Endothelial cell of umbilical vein (primary cell): Measurements from ENCODE around the gene SPPL2C. TPM values are rescaled to one million over a fixed set of nuclear protein-coding genes. Genes with fewer than 3 reads are reported as not detected.

Experiments
- BruUV-seq: library from RNA; stranded (reverse); fragments of 400-500 nt; replicated peaks from 2 replicates; lab custom pipeline; 2021; lab: Mats Ljungman, UMichigan
- CTCF ChIA-PET: fragments of 300-600, 350-600 bp; sonication (Branson Sonifier 250); formaldehyde crosslinking; loops from one replicate; lab custom pipeline; 2021; ENCODE audit warnings: antibody characterized with exemption, inconsistent platforms; lab: Charles Lee
- POLR2A ChIA-PET: fragments of 300-600, 350-600 bp; sonication (Branson Sonifier 250); formaldehyde crosslinking; loops from one replicate; lab custom pipeline; 2021; ENCODE audit warnings: antibody characterized with exemption, inconsistent platforms; lab: Charles Lee
- DNase-seq: peaks from one replicate; pipeline ENCODE4 v3.0.0-alpha.2; 2011; ENCODE audit warnings: low read depth, low spot score
- FAIRE-seq: peaks from 2 replicates; lab custom pipeline; 2011; peaks lifted over from hg19 to GRCh38; lab: Jason Lieb, UNC
- H2AFZ ChIP-seq: 2 replicates; pipeline ENCODE4 v1.6.0; 2012; ENCODE audit warnings: low read depth, low read length, control low read depth, inconsistent platforms
- H3K27ac ChIP-seq: 2 replicates; pipeline ENCODE4 v1.5.1; 2011; ENCODE audit warnings: low read depth, mild to moderate bottlenecking, control low read depth, low read length, moderate library complexity; ENCODE audit not compliant: insufficient read depth
- H3K27me3 ChIP-seq, 2 experiments: 2 replicates each; pipeline versions ENCODE4 v1.6.0 to v1.6.1; 2011; ENCODE audit warnings: low read length in 2 of 2, mixed read lengths in 1 of 2; ENCODE audit not compliant: control insufficient read depth in 2 of 2, insufficient read depth in 2 of 2
- H3K36me3 ChIP-seq, 2 experiments: 2 replicates in 1 of 2; 3 replicates in 1 of 2; pipeline ENCODE4 v1.5.1; 2011; ENCODE audit warnings: low read length in 2 of 2, mild to moderate bottlenecking in 1 of 2, moderate library complexity in 1 of 2; ENCODE audit not compliant: control insufficient read depth in 2 of 2, insufficient read depth in 2 of 2; ENCODE audit errors: extremely low read depth in 1 of 2
- H3K4me1 ChIP-seq: 3 replicates; pipeline ENCODE4 v1.5.1; 2011; ENCODE audit warnings: mild to moderate bottlenecking, low read length; ENCODE audit not compliant: control insufficient read depth, insufficient read depth; ENCODE audit errors: extremely low read depth
- H3K4me2 ChIP-seq: 2 replicates; pipeline ENCODE4 v1.6.1; 2011; ENCODE audit warnings: low read length, control low read depth, mixed read lengths; ENCODE audit not compliant: insufficient read depth
- H3K4me3 ChIP-seq, 3 experiments: fragments of 200-600 bp in 1 of 3; sonication (generic), shearing (Covaris generic) in 1 of 3; replicated peaks in 1 of 3; 2 replicates each; pipeline ENCODE4 v1.5.1; 2011 to 2016; ENCODE audit warnings: control low read depth in 3 of 3, low read length in 3 of 3, mild to moderate bottlenecking in 2 of 3, inconsistent platforms in 1 of 3, low read depth in 1 of 3, moderate library complexity in 1 of 3; ENCODE audit not compliant: insufficient read depth in 1 of 3
- H3K79me2 ChIP-seq: 2 replicates; pipeline ENCODE4 v1.6.0; 2012; ENCODE audit warnings: low read length, inconsistent platforms; ENCODE audit not compliant: control insufficient read depth, insufficient read depth
- H3K9ac ChIP-seq: replicated peaks from 2 replicates; pipeline ENCODE3; 2011; ENCODE audit warnings: low read length, control low read depth; ENCODE audit not compliant: insufficient read depth; ENCODE audit errors: extremely low read depth
- H3K9me1 ChIP-seq: replicated peaks from 3 replicates; pipeline ENCODE4 v1.6.0; 2011; ENCODE audit warnings: mild to moderate bottlenecking, low read length; ENCODE audit not compliant: control insufficient read depth, insufficient read depth; ENCODE audit errors: extremely low read depth
- H3K9me3 ChIP-seq: replicated peaks from 2 replicates; pipeline ENCODE4 v1.5.1; 2012; ENCODE audit warnings: low read length, inconsistent platforms; ENCODE audit not compliant: control insufficient read depth, insufficient read depth
- H4K20me1 ChIP-seq: replicated peaks from 2 replicates; pipeline ENCODE3; 2011; ENCODE audit warnings: mild to moderate bottlenecking, low read length; ENCODE audit not compliant: control insufficient read depth, insufficient read depth; ENCODE audit errors: extremely low read depth
- EZH2 ChIP-seq: IDR thresholded peaks from 2 replicates; pipeline ENCODE4 v1.6.1; 2012; ENCODE audit warnings: borderline replicate concordance, low read depth, mild to moderate bottlenecking, moderate library complexity, low read length, inconsistent platforms; ENCODE audit not compliant: severe bottlenecking
- FOS ChIP-seq: IDR thresholded peaks from 2 replicates; pipeline ENCODE4 v1.6.1; 2011; ENCODE audit warnings: mild to moderate bottlenecking, low read length, moderate library complexity, borderline replicate concordance; ENCODE audit not compliant: insufficient read depth
- GATA2 ChIP-seq: IDR thresholded peaks from 2 replicates; pipeline ENCODE4 v1.7.0; 2011; ENCODE audit warnings: low read depth, mild to moderate bottlenecking, moderate library complexity, mixed read lengths, low read length; ENCODE audit not compliant: insufficient read length, insufficient read depth
- JUN ChIP-seq: IDR thresholded peaks from 2 replicates; pipeline ENCODE4 v1.6.1; 2011; ENCODE audit warnings: borderline replicate concordance, low read depth; ENCODE audit not compliant: insufficient read length, insufficient read depth
- MYC ChIP-seq: IDR thresholded peaks from one replicate; pipeline ENCODE4 v1.6.1; 2011; ENCODE audit warnings: mild to moderate bottlenecking, low read depth, low read length
- POLR2A ChIP-seq: IDR thresholded peaks from 2 replicates; pipeline ENCODE4 v1.6.1; 2012; ENCODE audit warnings: low read depth, mild to moderate bottlenecking, control low read depth, low read length
- POLR2AphosphoS5 ChIP-seq: IDR thresholded peaks from 2 replicates; pipeline ENCODE4 v1.6.1; 2012; ENCODE audit warnings: low read depth, mild to moderate bottlenecking, control low read depth, low read length, moderate library complexity; ENCODE audit not compliant: insufficient read depth
- dilution Hi-C: fragments of 300-500 bp; cut with MboI; formaldehyde crosslinking; loops from one replicate; pipeline ENCODE4 v1.15.0; 2019; ENCODE audit warnings: low sequenced_read_pairs; ENCODE audit not compliant: extremely low pct_ligation_motif_present
- intact Hi-C: fragments of 100-400 bp; cut with micrococcal nuclease; formaldehyde crosslinking; loops from one replicate; pipeline ENCODE4 v1.10.0; 2022
- polyA plus RNA-seq, 4 experiments: library from polyadenylated mRNA; depleted of rRNA in 3 of 4; stranded (reverse) in 3 of 4; unstranded in 1 of 4; fragments of >200 nt; gene quantifications; 2 replicates each; pipeline versions ENCODE4 v1.2.1 to v1.2.3, GENCODE V29; 2011 to 2012; ENCODE audit warnings: missing spikeins in 1 of 4
- total RNA-seq: library from RNA; stranded (reverse); gene quantifications from 2 replicates; pipeline ENCODE4 v1.2.3, GENCODE V29; 2021
- TF ChIP-seq, protein P1 (sequence below), 2 donors: IDR thresholded peaks; 1 replicate in 1 of 2; 2 replicates in 1 of 2; pipeline ENCODE4 v1.5.1; 2011; ENCODE audit warnings: low read length in 2 of 2, mild to moderate bottlenecking in 2 of 2, moderate library complexity in 2 of 2, control low read depth in 1 of 2, inconsistent platforms in 1 of 2, low read depth in 1 of 2; ENCODE audit not compliant: insufficient read depth in 1 of 2; ENCODE audit errors: extremely low read depth in 1 of 2
- TF ChIP-seq, protein P2 (sequence below): IDR thresholded peaks from 2 replicates; pipeline ENCODE4 v1.6.1; 2011; ENCODE audit not compliant: insufficient read depth, insufficient read length

Gene SPPL2C
- total and polyA plus RNA-seq, 2 donors (not counting 3 experiments of a cell fraction or from before 2014, with no cell fraction given), result not detected

DNA sequence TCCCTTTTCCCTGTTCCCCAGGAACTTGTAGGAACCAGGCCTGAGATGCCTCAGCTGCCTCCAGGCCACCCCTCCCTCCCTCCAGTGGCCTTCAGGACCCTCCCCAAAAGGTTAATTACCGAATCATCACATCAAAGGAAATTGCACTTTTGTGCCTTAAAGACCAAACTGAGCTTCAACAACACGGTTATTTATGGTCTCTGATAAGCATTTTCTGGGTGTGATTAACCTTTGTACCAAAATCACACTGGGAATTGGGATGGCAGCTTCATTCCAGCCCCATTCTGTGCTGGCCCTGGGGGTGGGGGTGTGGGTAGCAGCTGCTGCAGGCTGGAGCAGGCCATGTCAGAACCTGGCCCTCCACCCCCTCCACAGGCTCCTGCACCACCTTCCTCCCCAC, 43.9 kb upstream of the SPPL2C start:
- Histone ChIP-seq H4K20me1 (no peaks in the 10 kb centered on the region), H3K4me3 (no peak overlapping the region), H3K9me1 (no peaks in the 10 kb centered on the region), H3K79me2 (no peaks in the 10 kb centered on the region), H2AFZ (no peak overlapping the region), H3K27ac (no peak overlapping the region), H3K9ac (no peak overlapping the region), H3K9me3 (no peaks in the 10 kb centered on the region), H3K4me2 (no peak overlapping the region), H3K4me1 (no peaks in the 10 kb centered on the region), H3K27me3 (peaks cover 0 to 10% of the 10 kb centered on the region in 2 experiments), H3K36me3 (no peaks in the 10 kb centered on the region)
- intact Hi-C loops (no loop called here), dilution Hi-C loops (no loop called here)
- ChIA-PET CTCF (interaction anchor here (0.9 to 1.2 kb wide), 2 partner anchors 10 to 18 kb away, joined by 3 read pairs; no protein-coding TSS in a partner anchor), POLR2A (no interaction called here)
- FAIRE-seq (no peak), DNase-seq (no peak)
- no TSS peak for BruUV-seq
- TF ChIP-seq POLR2A (no peak), EZH2 (no peak), JUN (no peak), GATA2 (no peak), POLR2AphosphoS5 (no peak), FOS (no peak), MYC (no peak)
- TF ChIP-seq, protein P1, sequence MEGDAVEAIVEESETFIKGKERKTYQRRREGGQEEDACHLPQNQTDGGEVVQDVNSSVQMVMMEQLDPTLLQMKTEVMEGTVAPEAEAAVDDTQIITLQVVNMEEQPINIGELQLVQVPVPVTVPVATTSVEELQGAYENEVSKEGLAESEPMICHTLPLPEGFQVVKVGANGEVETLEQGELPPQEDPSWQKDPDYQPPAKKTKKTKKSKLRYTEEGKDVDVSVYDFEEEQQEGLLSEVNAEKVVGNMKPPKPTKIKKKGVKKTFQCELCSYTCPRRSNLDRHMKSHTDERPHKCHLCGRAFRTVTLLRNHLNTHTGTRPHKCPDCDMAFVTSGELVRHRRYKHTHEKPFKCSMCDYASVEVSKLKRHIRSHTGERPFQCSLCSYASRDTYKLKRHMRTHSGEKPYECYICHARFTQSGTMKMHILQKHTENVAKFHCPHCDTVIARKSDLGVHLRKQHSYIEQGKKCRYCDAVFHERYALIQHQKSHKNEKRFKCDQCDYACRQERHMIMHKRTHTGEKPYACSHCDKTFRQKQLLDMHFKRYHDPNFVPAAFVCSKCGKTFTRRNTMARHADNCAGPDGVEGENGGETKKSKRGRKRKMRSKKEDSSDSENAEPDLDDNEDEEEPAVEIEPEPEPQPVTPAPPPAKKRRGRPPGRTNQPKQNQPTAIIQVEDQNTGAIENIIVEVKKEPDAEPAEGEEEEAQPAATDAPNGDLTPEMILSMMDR (IDR thresholded peaks at IDR 0.05; ENCODE audit: extremely low read depth in 1 of 2, insufficient read depth in 1 of 2, low read depth in 1 of 2, low read length in 2 of 2), result no peak
- TF ChIP-seq, protein P2, sequence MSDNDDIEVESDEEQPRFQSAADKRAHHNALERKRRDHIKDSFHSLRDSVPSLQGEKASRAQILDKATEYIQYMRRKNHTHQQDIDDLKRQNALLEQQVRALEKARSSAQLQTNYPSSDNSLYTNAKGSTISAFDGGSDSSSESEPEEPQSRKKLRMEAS, result no peak
